Subcutaneous adipose tissue (tissue), 4 donors: ENCODE data around the gene PTGFR. TPM values are rescaled to one million over a fixed set of nuclear protein-coding genes. Genes with fewer than 3 reads are reported as not detected.

Source experiments
- CTCF ChIP-seq: fragments of 450-650 bp; IDR thresholded peaks from one replicate; pipeline ENCODE4 v1.5.1; 2016; ENCODE audit warnings: low read depth, mild to moderate bottlenecking, control low read depth, antibody characterized with exemption, moderate library complexity
- total RNA-seq, 4 donors: library from RNA; depleted of rRNA; stranded (reverse); fragments of >200 nt; gene quantifications; one replicate each; pipeline ENCODE4 v1.1.0, GENCODE V29; 2016

PTGFR gene
- total RNA-seq, 4 donors from 2014 or later: 7.5 to 21.9 (median 15.1) TPM

DNA sequence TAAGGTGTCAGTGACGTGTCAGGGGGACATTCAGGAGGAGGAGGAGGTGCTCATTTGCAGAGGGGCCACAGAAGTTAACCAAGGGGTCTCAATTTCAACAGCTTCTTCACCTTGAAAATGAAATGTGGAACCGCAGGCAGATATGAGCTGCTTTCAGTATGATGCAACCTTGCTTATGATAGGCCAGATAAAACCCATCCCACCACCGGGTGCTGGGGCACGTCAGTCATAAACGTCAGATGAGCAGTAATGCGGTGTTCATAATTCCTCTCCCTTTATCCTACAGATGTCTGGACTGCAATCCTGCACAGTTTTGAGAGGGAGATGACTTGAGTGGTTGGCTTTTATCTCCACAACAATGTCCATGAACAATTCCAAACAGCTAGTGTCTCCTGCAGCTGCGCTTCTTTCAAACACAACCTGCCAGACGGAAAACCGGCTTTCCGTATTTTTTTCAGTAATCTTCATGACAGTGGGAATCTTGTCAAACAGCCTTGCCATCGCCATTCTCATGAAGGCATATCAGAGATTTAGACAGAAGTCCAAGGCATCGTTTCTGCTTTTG lies 1.7 kb downstream of the PTGFR start:
- TF ChIP-seq CTCF: no peak

- TF ChIP-seq CTCF: no peak
Measured at GRCh38 chr1:78493451-78493850, 2.7 kb downstream of the PTGFR start.

DNA sequence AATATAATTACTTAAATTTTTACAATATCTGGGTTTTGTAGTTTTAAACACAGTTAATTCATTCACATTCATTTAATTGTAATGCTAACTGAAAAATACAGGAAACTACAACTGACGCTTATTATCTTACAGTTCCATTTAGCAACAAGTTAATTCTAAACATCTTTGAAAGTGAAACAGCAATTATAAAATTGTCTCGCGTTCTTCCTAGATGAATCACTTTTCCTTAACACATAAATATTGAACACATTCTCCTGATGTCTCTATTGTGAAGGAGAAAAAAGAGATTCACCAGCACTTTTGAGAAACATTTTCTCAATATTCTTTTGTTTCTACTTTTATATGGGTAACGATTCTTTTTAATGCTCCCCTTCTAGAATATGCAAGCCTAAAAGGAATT lies 6.4 kb downstream of the PTGFR start:
- TF ChIP-seq CTCF: no peak

DNA sequence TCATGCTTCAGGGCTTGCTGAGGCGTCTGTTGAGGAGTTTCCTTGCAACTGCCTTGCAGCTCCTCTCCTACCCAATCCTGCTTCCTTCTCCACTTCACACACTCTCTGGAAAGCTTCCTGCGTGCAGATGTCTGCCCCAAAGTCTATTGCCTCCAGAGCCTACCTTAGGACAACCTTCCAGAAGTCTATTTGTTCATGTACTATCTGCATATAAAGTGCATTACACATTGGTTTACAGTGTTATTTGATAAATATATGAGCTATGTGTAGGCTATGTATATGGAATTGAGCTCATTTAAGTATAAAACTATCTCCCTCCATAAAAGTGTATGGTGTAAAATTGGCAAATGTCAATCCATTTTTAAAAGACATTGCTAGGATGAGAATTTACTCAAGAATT lies 9.8 kb downstream of the PTGFR start:
- TF ChIP-seq CTCF: no peak

DNA sequence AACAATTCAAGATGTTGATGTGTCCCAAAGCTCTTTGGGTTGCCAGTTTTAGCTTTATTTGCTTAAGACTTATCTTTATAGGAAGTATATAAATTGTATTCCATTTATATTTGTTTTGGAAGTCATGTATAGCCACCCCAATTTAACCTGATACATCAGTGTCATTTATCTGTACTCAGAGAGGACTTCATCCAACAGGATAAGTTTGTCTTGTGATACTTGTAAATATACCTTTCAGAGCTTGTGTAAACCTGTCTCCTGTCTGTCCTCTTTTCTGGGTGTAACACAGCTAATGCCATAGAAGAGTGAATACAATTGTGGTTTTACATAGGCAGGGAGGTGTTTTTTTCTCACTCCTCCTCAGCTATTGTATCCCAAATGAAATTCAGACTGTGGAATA lies 10.4 kb downstream of the PTGFR start:
- TF ChIP-seq CTCF: no peak

- TF ChIP-seq CTCF: no peak
Measured at GRCh38 chr1:78511334-78511733, 20.6 kb downstream of the PTGFR start.

DNA sequence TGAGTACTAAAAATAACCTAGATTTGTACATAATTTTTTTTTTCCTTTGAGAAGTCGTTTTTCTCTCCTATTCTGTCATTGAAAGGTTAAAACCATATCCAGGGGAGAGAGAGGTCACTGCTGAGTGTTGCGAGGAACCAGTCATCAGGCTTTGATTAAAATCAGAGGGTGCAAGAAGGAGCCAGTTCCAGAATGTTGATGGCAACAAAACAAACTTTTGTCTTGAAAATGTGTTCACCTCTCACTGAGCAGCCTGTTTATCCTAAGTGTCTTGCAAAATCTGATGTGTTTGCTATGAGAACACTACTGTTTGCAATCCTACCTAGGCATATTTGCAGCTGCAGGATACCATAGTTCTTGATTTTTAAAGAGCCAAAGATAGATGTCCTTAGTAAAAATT lies 25.9 kb downstream of the PTGFR start:
- TF ChIP-seq CTCF: no peak
